Stimulated activated CD8-positive, alpha-beta memory T cell treated with anti-CD3 and anti-CD28 coated beads, Interleukin-7, amount 100 ng/mL, for 1 hour (primary cell): ENCODE results near the gene CYP4F2.
"Not testable (repeated sequence)": the region's sequence is repeated elsewhere in the genome, so short reads cannot be mapped to it uniquely, and the experiment has no call there.

Experiments
- DNase-seq, 2 donors: peaks; one replicate each; pipeline ENCODE4 v3.0.0-alpha.2; 2020; ENCODE audit warnings: low read depth in 2 of 2

Gene CYP4F2

DNA sequence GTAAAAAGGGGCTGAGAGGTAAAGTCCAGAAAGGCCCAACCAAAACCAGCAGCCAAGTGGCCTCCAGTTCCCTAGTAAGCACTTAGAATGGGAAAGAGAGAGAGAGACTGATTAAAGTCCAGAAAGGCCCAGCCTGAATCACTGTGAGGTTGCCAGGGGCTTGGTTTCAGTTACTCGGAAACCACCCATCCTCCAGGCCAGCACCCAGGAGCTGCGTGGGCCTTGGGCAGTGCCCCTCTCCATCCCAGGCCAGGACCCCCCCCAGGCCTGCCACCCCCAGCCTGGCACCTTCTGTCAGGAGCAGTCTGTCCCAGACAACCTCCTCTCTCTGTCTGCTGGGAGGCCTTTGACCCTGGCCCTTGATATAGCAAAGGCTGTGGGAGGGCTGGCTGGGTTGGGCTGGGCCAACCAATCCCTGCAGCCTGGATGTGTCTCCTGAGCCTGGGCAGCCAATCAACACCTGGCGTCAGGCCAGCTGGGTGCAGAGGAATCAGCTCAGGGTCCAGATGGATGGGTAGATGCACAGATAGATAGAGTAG lies at the start of gene CYP4F2:
Gene CYP4F2, minus strand, starts transcription at position 337 of the 539 bp plus-strand sequence. CDS start 463 bp downstream, outside the sequence.
- no peak for DNase-seq

DNA sequence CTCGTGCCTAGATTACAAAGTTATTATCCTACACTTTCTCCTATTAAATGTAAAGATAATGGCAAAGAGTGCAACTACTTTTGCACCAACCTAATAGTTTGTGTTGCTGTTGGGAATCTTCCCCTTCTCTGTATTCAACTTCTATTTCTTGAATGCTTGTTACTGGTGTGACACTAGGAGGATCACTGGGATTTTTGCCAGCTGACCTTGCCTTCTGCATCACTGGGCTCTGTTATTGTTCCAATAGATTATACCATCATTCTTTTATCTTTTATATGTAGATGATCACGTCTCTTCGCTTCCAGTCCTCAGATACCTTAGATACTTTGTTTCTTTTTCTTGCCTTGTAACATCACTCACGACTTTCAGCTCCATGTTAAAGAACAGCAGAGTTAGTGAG lies 47.4 kb upstream of the CYP4F2 start:
- no peak for DNase-seq

GRCh38 chr19:15944401-15944800 lies 46.5 kb upstream of the CYP4F2 start:
- DNase-seq: no peak

DNA sequence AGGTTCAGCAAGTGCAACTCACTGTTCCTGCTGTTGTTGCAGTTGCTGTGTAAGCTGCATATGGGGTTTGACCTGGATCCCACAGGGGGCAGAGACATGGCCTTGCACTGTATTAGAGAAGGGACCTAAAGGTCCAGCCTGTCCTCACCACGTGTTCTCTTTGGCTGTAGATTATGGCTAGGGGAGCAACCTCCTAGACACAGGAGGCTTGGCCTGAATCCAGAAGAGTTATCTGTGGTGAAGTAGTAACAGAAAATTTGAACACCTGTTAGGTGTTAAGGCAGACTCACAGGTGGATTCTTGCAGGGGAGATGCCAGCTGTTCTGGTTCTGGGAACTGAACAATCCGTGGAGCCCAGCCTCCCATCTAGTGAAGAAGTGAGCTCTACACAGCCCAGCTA lies 39.9 kb upstream of the CYP4F2 start:
- no peak for DNase-seq

GRCh38 chr19:15936950-15937349 lies 39.1 kb upstream of the CYP4F2 start:
- no peak for DNase-seq

- no peak for DNase-seq
Measured at GRCh38 chr19:15936173-15936572, 38.3 kb upstream of the CYP4F2 start.

- no peak for DNase-seq
Measured at GRCh38 chr19:15935167-15935702, 37.4 kb upstream of the CYP4F2 start.

- DNase-seq: no peak
Measured at GRCh38 chr19:15934332-15935078, 36.6 kb upstream of the CYP4F2 start, which contains the start of gene CYP4F11. CYP4F11 (minus strand) TSS chr19:15934529; CDS start chr19:15934408, 121 bp downstream.

DNA sequence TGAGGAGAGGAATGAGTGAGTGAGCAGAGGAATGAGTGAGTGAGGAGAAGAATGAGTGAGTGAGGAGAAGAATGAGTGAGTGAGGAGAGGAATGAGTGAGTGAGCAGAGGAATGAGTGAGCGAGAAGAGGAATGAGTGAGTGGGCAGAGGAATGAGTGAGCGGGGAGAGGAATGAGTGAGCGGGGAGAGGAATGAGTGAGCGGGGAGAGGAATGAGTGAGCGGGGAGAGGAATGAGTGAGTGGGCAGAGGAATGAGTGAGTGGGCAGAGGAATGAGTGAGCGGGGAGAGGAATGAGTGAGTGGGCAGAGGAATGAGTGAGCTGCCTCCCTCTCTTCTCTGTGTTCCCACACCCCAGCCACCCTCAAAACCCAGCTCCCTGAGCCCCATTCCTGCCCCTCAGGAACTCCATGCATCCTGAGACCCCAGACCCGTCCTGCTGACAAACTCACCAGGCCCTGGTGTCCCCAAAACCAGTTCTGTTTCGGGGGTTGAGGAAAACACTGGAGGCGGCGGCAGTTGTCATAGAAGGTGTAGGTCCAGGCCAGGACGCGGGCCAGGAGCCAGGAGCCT lies 36.0 kb upstream of the CYP4F2 start:
- not testable (repeated sequence) for DNase-seq

DNA sequence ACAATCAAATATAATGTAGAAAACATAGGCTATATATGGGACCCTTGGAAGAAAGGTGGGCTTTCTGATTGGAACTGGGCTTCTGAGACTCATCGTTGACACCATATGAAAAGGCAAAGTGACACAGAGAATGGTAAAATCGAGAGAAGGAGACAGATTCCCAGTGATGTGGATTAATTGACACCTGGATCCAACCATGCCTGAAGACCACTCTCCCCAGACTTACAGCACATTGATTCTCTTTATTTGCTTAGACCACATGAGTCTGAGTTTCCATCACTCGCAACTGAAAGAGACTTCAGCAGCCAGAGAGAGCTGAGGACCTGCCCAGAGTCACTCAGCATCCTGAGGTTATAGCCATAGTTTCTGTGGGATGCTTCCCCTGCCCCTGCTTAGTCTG lies 30.4 kb upstream of the CYP4F2 start:
- no peak for DNase-seq

GRCh38 chr19:15926484-15926883 lies 28.6 kb upstream of the CYP4F2 start:
- no peak for DNase-seq

- no peak for DNase-seq
Measured at GRCh38 chr19:15923702-15924101, 25.8 kb upstream of the CYP4F2 start.

GRCh38 chr19:15922021-15922420 lies 24.1 kb upstream of the CYP4F2 start:
- no peak for DNase-seq

DNA sequence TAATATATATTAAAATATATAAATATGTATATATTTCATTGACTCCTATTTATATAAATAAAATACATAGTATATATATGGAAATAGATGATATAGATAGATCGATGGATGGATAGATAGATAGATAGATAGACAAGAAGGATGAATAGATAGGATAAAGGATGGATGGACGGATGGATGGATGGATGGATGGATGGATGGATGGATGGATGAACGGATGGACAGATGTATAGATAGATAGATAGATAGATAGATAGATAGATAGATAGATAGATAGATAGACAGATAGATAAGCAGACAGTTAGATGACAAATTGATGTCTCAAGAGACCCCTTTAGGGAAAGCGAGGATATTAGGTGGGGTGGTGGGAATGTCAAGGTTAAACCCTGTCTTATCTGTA lies 21.4 kb upstream of the CYP4F2 start:
- DNase-seq: no peak

- no peak for DNase-seq
Measured at GRCh38 chr19:15915109-15915508, 17.2 kb upstream of the CYP4F2 start.

GRCh38 chr19:15913830-15914229 lies 16.0 kb upstream of the CYP4F2 start:
- no peak for DNase-seq

GRCh38 chr19:15913384-15913783 lies 15.5 kb upstream of the CYP4F2 start:
- DNase-seq: no peak

DNA sequence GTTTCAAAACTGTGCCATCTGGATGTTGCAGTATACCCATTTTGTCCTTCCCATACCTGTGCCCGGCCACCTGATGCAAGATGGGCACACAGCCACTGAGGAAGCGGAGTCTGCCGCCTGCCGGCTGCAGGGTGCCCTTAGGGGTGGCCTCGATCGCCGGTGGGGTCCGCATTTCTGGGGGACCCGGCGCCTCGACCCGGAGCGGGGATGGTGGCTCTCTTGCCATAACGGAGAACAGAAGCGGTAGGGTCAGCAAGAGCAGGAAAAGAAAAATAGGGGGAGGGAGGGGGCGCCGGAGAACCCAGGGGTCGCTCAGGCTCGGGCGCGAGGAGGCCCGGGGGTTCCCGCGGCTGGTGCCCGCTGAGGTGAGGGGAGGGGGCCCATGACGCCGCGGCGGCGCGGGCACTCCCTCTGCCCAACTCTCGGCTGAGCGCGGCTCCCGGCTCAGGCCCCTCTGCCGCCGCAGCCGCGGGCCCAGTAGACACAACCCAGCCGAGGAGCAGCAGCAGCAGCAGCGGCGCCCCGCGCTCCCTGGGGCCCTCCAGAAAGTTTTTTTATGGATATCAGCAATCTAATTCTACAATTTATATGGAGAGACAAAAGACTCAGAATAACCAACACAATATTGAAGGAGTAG lies 13.8 kb upstream of the CYP4F2 start:
- no peak for DNase-seq

DNA sequence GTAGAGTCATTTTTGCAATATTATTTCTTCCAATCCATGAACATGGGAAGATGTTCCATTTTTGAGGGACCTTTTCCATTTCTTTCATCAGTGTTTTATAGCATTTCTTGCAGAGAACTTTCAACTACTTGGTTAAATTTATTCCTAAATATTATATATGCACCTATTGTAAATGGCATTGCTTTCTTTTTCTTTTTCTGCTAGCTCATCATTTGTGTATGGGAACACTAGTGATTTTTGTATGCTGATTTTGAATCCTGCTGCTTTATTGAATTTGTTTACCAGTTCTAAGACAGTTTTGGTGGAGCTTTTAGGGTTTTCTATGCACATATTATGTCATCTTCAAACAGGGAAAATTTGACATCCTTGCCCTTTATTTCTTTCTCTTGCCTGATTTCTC lies 7.2 kb upstream of the CYP4F2 start:
- DNase-seq: no peak

DNA sequence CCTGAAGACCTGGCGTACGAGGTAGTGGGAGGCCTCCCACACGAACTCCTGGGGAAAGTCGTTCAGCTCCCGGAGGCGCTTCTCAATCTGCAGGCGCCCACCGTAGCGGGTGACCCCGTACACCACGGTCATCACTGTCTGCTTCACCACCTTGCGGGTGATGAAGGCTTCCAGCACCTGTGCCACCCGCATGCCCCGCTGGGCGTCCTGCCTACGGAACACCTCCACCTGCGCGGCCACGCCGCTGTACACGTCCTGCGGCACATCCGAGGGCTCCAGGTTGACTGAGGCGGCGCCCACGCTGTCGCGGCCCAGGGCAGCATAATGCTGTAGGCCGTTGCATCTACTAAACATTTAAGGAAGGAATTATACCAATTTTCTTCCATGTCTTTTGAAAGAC lies 5.0 kb upstream of the CYP4F2 start:
- DNase-seq: not testable (repeated sequence)

DNA sequence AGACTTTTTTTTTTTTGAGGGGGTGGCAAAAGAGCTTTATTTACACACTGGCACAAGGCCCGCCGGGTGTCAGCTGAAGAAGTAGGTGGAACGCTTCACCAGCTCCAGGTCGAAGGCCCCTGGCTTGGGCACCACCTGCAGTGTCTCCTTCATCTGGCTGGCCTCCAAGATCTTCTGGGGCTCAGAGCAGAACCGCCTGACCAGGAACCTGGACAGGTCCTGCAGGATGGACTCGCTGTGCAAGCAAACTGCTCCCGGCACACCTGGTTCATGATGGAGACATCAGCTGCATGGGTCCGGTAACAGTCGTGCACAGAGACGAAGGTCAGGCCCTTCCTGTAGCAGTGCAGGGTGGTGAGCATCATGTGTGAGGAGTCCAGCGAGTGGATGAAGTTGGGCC lies 4.4 kb upstream of the CYP4F2 start:
- DNase-seq: no peak

- DNase-seq: no peak
Measured at GRCh38 chr19:15900504-15900903, 2.6 kb upstream of the CYP4F2 start.
